Retinal pigment epithelial cell (primary cell): ENCODE data around the gene DSCAM.

Experiments used
- DNase-seq: peaks from one replicate; pipeline ENCODE4 v3.0.0-alpha.2; 2010; ENCODE audit warnings: low read depth
- H3K4me3 ChIP-seq: 2 replicates; pipeline ENCODE4 v1.5.1; 2011; ENCODE audit warnings: mild to moderate bottlenecking, low read length, control low read depth, moderate library complexity
- CTCF ChIP-seq: conservative IDR thresholded peaks from 2 replicates; pipeline ENCODE4 v1.5.1; 2011; ENCODE audit warnings: low read depth, low read length, control low read depth, inconsistent platforms

The DSCAM gene

GRCh38 chr21:40393066-40393465, 453.9 kb downstream of the DSCAM start:
- no peak for TF ChIP-seq CTCF
- DNase-seq = no peak
- no peak overlapping the region for H3K4me3 ChIP-seq

- no peak for TF ChIP-seq CTCF
- no peak for DNase-seq
- no peak overlapping the region for H3K4me3 ChIP-seq
Measured at GRCh38 chr21:40388046-40388445, 458.9 kb downstream of the DSCAM start.

- no peak for DNase-seq
- H3K4me3 ChIP-seq = no peak overlapping the region
- no peak for TF ChIP-seq CTCF
Measured at GRCh38 chr21:40386981-40387747, 459.8 kb downstream of the DSCAM start.

- no peak for DNase-seq
- H3K4me3 ChIP-seq = no peak overlapping the region
- TF ChIP-seq CTCF = peak; percentile 82
Measured at GRCh38 chr21:40386294-40386911, 460.6 kb downstream of the DSCAM start.

- TF ChIP-seq CTCF = no peak
- DNase-seq = no peak
- no peak overlapping the region for H3K4me3 ChIP-seq
Measured at GRCh38 chr21:40385883-40386282, 461.1 kb downstream of the DSCAM start.

- H3K4me3 ChIP-seq = no peak overlapping the region
- TF ChIP-seq CTCF = no peak
- DNase-seq = no peak
Measured at GRCh38 chr21:40383951-40384350, 463.0 kb downstream of the DSCAM start.

GRCh38 chr21:40381111-40381510, 465.8 kb downstream of the DSCAM start:
- DNase-seq = no peak
- no peak for TF ChIP-seq CTCF
- no peak overlapping the region for H3K4me3 ChIP-seq
